Activated CD4-positive, alpha-beta T cell treated with anti-CD3 and anti-CD28 coated beads for 4 hours (primary cell): ENCODE results near the gene GIT2.

ENCODE experiments used
- DNase-seq, 2 donors: peaks; one replicate each; pipeline ENCODE4 v3.0.0-alpha.2; 2020

Gene GIT2

GRCh38 chr12:109881752-109882151 lies 114.4 kb downstream of the GIT2 start:
- no peak for DNase-seq

- DNase-seq, result no peak
These were observed 115.2 kb downstream of the GIT2 start for GRCh38 chr12:109880938-109881337.

DNA sequence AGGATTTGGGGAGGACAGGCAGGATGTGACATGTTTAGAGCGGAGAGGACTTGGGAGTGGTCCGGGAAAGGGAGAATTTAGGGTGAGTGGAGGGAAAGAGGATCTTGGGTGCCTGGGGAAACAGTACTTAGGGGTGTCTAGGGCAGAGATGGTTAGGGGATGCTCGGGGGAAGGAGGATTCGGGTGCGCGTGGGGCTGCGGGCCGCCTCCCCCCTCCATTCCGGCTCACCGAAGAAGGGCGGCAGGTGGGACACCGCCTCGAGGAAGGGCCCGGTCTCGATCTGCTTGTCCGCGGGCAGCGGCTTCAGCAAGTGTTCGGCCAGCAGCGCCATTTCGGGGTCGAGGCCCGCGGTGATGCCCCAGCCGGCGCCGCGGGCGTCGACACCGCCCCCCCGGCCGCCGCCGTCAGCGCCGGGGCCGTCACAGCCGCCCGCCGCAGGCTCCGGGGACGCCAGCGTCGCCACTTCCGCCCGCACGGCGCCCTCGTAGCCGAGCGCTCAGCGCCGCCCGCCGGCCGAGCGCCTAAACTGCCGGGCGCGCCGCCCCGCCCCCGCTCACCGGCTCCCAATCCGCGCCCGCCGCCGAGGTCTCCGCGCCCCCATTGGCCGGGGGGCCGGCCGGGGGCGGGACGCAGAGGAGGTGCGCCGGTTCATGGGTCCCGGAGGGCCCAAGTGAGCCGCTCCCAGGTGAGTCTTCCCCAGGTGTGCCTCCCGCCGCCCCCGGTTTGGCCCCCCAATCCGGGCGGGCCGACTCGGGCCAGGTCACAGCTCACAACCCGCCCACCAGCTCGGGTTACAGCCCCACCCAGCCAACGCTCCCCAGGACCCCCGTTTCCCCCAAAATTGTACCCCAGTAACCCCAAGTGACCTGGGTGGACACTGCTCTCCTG lies 115.9 kb downstream of the GIT2 start, which contains the start of gene GLTP:
Gene GLTP (minus strand): TSS at position 499 of the 889 bp plus-strand sequence. CDS start 167 bp downstream, at position 332.
- peak; percentile 85 to 89 for DNase-seq
